GM12872 (cell line): ENCODE results near the gene ITGA5.

Experiments
- TF ChIP-seq, protein P1 (sequence below): IDR thresholded peaks from 3 replicates; pipeline ENCODE4 v1.5.1; 2011; ENCODE audit warnings: low read depth, mild to moderate bottlenecking, low read length, moderate library complexity; ENCODE audit not compliant: insufficient read depth

Gene ITGA5

DNA sequence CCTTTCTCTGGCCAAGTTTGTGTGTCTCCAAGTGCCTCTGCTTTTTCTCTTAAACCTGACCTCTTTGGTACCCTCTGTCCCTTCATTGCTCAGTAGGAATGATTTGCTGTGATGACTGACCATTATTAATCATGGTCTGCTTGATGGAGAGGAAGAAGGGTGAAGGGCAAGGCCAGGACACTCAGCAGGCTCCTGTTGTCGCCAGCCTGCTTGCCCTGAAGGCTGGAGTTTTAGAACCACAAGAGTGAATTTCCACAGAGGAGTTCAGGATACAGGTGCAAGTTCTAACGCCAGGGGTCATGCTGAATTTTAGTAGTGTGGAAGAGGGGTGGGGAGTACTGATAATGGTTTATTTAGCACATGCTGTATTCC lies 2.8 kb upstream of the ITGA5 start:
- TF ChIP-seq, protein P1, sequence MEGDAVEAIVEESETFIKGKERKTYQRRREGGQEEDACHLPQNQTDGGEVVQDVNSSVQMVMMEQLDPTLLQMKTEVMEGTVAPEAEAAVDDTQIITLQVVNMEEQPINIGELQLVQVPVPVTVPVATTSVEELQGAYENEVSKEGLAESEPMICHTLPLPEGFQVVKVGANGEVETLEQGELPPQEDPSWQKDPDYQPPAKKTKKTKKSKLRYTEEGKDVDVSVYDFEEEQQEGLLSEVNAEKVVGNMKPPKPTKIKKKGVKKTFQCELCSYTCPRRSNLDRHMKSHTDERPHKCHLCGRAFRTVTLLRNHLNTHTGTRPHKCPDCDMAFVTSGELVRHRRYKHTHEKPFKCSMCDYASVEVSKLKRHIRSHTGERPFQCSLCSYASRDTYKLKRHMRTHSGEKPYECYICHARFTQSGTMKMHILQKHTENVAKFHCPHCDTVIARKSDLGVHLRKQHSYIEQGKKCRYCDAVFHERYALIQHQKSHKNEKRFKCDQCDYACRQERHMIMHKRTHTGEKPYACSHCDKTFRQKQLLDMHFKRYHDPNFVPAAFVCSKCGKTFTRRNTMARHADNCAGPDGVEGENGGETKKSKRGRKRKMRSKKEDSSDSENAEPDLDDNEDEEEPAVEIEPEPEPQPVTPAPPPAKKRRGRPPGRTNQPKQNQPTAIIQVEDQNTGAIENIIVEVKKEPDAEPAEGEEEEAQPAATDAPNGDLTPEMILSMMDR, result no peak

DNA sequence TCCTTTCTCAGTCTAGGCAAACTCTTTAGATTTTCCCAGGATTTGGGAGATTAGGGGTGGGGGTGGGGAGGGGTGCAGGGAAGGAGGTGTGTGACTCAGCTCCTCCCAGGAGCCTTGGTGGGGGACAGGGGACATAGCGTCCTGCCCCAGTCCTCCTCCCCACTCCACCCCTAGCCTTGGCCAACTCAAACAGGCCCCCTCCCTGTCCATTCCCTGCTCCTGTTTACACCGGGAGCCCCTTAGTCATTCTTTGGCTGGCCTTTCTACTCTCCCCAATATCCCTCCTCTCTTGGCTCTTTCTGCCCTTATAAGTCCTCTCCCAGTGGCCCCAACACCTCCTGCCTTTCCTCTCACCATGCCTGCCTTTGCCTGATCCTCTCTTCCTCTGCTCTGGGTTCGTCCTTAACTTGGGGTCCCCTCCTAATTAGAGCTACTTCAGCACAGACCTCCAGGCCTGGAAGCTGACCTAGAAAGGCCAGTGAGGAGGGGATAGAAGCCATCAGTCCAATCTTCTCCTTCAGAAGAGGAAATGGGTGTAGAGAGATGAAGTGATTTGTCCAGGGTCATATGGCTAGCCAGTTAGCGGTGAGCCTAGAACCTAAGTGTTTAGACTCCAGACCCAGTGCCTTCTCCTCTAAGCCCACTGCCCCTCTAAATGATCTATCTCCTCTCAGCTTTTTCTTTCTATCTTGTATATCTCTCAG lies 2.3 kb upstream of the ITGA5 start:
- TF ChIP-seq, protein P1, result no peak

DNA sequence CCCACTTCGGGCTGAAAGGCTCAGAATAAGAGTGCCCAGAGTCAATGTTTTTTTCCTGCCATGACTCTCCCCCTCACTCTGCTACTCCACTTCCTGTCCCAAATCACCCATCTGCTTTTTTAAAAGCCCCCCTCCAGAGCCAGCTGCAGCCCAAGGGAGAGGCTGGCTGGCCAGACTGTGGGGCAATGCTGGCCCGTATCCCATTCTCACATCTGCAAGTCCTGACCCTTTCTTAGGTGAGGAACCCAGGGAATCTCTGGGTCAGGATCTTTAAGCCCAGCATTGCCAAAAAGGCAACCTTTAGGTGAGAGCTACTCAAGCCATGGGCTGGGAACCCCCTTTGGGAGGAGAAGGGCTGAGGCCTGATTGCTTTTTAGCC lies 1.7 kb upstream of the ITGA5 start:
- TF ChIP-seq, protein P1, result no peak

DNA sequence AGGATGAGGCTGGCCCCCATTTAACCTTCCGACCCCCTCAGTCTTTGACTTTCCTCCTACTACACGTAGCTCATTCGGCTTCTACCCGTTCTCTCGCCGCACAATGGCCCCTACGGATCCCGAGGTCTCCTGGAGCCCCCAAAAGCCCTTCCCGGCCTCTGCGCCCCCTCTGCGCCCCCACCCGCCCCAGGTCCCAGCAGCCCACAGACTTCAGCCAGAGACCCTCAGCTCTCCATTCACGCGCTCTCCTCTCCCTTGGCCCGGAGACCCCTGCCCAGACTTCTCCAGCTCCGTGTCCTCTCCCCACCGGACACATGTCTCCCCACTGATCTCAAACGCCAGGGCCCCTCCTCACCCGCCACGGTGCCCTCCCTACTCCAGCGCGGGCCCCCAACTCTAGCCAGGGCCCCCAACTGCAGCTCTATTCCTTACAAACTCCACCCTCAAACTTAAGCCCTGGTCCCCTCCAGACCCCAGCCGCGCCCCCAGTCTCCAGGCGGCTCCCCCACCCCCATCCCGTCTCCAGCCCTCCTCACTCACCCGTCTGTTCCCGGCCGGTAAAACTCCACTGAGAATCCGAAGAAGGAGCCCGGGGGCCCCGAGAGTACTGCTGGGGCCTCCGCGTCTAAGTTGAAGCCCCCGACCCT lies 502 bp downstream of the ITGA5 start:
- TF ChIP-seq, protein P1, result no peak

DNA sequence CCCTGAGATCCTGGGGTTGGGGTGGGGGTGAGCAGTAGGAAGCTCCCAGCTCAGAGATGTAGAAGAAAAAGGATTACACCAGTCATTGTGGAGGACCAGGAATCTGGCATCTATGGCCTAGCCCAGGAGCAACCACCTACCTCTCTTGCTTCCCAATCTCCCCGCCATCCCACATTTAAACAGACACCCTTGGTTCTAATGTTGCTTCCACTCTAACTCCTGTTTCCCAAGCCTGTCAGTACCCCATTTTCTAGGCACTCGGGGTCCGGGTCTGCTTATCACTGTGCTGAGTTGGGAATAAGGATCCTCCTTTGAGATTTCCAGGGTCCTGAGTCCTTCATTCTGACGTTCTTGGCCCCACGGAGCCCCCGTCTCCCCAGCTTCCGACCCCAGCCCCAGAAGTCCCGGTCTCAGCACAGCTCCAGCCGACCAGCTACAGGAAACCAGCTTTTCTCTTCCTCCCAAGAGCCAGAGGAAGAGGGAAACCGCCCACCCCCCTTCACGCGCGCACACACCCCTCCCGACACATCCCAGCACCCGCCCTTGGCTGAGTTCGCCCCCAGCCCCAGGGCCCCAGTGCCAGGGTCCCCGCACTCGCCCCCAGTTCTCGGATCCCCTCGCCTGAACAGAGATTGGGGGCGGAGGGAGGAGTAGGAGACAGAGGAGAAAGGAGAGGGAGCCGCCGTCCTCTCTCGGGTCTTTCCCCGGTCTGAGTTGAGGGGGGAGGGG lies 1.2 kb downstream of the ITGA5 start:
- TF ChIP-seq, protein P1, result no peak

DNA sequence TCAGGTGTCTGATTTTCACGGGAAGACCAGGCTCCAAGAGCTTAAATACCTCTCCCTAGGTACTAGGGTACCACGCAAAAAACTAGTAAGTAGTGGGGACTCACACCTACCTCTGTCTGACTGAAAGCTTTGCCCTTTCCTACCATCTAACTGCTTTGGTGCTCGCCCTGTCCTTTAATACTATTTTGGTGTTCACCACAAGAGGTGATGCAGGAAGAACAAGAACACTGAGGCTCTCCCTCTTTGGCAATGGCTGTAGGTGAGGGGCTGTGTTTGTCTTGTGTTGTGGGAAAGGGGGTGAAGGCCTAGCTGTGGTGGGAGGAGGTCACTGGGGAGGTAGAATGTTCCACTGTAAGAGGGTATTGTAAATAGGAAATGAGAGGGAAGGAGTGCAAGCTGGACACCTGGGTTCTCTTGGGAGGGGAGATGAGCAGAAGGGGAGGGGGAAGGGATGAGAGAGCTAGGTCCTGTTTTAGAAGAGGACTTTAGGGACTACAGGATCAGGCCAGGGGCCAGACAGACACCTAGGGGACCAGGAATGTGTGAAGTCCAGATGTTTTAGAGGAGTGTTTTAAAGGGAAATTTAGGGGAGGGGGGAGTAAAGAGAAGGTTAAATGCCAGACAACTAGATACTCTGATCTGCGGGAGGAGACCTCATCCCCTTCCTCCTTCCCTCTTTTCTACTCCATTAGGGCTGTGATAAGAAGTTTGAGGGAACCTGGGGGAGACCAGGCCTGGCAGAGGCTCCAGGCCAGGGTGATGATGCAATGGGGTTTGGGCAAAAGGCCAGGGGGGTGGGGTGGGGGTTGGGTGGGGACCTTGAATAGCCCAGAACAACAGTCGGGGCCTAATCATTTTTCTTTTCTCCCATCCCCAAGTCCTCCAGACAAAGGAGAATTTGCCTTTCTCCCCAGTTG lies 2.1 kb downstream of the ITGA5 start:
- TF ChIP-seq, protein P1, result no peak
